Posterior cingulate gyrus (tissue), 11 donors: ENCODE results near the gene BAIAP2L2.
A peak's percentile ranks its signal among the peaks of the same experiment; 100 is the strongest.
"Not testable (repeated sequence)": the region's sequence is repeated elsewhere in the genome, so short reads cannot be mapped to it uniquely, and the experiment has no call there.

ENCODE experiments used
- DNase-seq, 10 donors: peaks; one replicate each; pipeline versions ENCODE4 v3.0.0 to v3.0.0-alpha.2; 2020 to 2021; ENCODE audit warnings: mixed read lengths in 3 of 10
- intact Hi-C: fragments of 100-400 bp; cut with DNase I; formaldehyde crosslinking; loops from one replicate; pipeline ENCODE4 v1.15.1; 2023

BAIAP2L2 gene

DNA sequence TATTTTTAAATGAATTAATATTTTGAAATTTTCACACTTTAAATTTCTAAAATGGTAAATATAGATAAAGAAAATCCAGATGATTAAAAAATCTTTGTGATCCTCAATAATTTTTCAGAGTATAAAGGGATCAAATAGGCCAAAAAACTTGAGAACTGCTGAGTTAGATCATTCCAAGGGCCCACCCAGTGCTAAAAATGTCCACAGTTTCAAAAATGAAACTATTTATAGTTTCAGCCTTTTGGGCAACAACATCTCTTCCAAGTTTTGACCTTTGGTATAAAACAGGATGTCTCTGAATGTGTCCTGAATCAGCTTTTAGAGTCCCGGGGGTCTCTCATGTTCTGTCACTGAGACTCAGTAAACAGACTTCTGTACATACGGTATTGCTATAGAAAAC, 20.9 kb upstream of the BAIAP2L2 start:
- no peak for DNase-seq
- intact Hi-C loops, result no loop called here

- intact Hi-C loops, result no loop called here
Measured at GRCh38 chr22:38129856-38130255, 19.4 kb upstream of the BAIAP2L2 start.

DNA sequence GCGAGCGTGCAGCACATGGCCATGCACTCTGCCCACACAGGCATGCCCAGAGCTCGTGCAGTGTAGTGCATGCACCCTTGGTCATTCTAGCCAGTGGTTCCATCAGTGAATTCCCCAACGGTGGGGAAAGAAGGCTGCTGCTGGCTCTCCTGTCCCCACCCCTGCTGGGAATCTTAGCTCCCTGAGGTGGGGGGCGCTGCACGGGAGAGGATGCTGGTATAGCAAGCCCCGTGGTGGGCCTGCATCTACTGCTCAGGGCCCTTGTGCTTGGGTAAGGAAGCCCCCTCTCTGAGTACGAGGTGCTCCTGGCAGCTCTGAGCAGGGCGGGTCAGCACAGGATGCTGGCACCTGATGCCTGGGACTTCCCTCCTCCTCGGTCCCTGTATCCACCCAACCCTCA, 18.5 kb upstream of the BAIAP2L2 start:
- DNase-seq, result peak in 2 of 10 donors; percentile 35 to 67
- intact Hi-C loops, result no loop called here

More at GRCh38 chr22:38129856-38130255, 19.4 kb upstream of the BAIAP2L2 start:
- peak in 2 of 10 donors; percentile 51 to 69 for DNase-seq

GRCh38 chr22:38127869-38128268, 17.4 kb upstream of the BAIAP2L2 start:
- peak in 1 of 10 donors; percentile 62 for DNase-seq
- intact Hi-C loops, result no loop called here

DNA sequence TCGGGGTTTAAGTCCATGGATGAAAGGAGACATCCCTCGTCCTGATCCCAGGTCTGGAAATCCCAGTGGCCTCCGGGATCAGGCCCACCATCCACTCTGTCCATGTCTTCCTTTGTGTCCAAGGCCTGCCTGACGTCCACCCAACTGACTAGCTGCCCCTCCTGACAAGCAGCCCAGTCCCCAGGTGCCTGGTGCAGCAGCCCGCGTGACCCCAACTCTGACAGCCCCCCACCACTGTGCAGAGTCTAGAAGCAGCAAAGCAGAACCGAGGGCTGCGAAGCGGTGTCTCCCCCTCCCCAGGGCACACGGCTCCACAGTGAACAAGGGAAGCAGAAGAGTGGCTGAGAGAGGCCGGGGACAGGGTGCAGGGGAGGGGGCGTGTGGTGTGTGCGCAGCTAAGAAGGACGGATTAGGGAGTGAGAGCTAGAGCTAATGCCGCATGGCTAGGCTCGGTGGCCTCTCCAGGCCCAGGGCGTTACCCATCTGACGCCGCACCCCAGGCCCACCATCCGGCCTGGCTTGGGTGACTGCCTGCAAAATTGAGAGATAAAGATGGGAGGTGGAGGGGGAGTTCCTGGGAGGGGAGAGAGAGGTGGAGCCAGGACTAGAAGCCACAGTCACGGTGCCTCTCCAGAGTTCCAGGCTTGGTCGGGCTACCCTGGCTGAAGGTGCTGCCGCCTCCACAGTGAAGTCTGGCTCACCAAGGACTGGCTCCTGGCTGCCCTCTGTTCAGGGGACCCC, 16.6 kb upstream of the BAIAP2L2 start:
- intact Hi-C loops, result no loop called here
- peak in 1 of 10 donors; percentile 62 for DNase-seq

DNA sequence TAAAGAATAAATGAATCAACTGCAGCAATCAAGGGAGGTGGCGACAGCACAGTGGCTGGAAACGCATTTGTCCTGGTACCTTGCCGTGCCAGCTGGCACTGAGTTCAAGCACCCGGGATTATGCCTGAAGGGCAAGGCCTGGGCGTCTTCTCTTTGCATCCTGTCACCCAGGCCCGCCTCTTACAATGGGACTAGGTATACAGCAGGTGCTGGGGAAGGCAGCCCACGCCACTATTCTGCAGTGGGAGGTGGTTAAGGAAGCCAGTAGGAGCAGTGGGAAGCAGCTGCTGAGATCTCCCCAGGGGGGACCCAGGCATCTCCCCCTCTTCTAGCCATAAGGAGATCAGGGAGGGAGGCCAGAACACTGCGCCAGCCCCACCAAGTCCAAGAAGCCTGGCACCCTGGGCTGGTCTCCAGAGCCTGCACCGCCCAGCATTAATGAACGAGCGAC, 15.3 kb upstream of the BAIAP2L2 start:
- DNase-seq, result peak in 5 of 10 donors; percentile 25 to 81 (median 42)
- intact Hi-C loops, result no loop called here

- peak in 2 of 10 donors; percentile 10 to 66 for DNase-seq
- intact Hi-C loops, result no loop called here
Measured at GRCh38 chr22:38125038-38125610, 14.6 kb upstream of the BAIAP2L2 start.

GRCh38 chr22:38124236-38124974, 13.9 kb upstream of the BAIAP2L2 start:
- intact Hi-C loops, result no loop called here
- DNase-seq, result no peak

- DNase-seq, result no peak
- intact Hi-C loops, result no loop called here
Measured at GRCh38 chr22:38122616-38123015, 12.1 kb upstream of the BAIAP2L2 start.

- intact Hi-C loops, result no loop called here
- DNase-seq, result peak in 1 of 10 donors; percentile 69
Measured at GRCh38 chr22:38120359-38121110, 10.1 kb upstream of the BAIAP2L2 start.

DNA sequence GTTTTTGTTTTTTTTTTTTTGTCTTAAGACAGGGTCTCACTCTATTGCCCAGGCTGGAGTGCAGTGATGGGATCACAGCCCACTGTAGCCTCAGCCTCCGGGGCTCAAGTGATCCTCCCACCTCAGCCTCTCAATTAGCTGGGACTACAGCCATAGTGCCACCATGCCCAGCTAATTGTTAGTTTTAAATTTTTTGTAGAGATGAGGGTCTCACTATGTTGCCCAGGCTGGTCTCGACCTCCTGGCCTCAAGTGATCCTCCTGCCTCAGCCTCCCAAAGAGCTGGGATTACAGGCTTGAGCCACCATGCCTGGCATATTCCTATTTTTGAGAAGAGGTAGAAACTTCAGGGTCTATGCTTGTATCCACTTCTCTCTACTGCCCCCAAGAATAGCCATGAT, 8.3 kb upstream of the BAIAP2L2 start:
- intact Hi-C loops, result not testable (repeated sequence)
- DNase-seq, result peak in 1 of 10 donors; percentile 21

GRCh38 chr22:38118182-38118581, 7.7 kb upstream of the BAIAP2L2 start:
- no peak for DNase-seq
- intact Hi-C loops, result no loop called here

GRCh38 chr22:38117556-38117955, 7.1 kb upstream of the BAIAP2L2 start:
- intact Hi-C loops, result not testable (repeated sequence)
- DNase-seq, result peak in 1 of 10 donors; percentile 51

DNA sequence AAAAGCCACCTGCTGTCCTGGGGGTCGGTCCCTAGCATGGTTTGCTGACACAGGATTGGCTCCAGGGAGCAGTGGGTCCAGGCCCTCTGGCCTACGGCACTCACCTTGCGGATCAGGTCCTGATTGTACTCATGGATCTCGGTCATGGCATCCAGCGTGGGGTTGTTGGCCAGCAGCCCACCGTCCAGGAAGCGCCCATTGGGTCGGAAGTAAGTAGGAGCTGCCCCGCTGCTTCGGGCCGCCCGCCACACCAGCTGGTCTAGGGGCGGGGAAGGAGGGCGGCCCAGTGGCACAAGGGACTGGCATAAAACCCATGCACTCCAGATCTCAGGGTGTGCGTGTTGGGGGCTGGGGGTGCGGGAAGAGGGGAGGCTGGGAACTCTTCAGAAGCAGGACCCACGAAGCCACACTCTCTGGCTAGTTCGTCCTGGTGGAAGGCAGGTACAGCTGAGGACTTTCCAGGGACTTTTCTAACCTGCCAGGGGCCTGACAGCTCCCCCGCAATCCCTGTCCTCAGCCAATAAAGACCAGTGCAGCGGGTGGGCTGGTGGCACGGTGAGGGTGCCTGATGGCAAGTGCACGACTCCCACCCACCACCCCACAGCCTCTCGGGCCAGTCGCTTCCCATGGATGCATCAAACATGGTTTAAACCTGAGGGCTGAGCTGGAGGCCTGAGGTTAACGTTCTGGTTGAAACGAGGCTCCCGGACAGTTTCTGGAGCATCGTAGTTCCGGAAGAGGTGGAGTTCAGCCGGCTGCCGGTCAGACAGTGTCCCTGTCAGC, 5.1 kb upstream of the BAIAP2L2 start:
- peak in 2 of 10 donors; percentile 70 to 86 for DNase-seq
- intact Hi-C loops, result no loop called here

DNA sequence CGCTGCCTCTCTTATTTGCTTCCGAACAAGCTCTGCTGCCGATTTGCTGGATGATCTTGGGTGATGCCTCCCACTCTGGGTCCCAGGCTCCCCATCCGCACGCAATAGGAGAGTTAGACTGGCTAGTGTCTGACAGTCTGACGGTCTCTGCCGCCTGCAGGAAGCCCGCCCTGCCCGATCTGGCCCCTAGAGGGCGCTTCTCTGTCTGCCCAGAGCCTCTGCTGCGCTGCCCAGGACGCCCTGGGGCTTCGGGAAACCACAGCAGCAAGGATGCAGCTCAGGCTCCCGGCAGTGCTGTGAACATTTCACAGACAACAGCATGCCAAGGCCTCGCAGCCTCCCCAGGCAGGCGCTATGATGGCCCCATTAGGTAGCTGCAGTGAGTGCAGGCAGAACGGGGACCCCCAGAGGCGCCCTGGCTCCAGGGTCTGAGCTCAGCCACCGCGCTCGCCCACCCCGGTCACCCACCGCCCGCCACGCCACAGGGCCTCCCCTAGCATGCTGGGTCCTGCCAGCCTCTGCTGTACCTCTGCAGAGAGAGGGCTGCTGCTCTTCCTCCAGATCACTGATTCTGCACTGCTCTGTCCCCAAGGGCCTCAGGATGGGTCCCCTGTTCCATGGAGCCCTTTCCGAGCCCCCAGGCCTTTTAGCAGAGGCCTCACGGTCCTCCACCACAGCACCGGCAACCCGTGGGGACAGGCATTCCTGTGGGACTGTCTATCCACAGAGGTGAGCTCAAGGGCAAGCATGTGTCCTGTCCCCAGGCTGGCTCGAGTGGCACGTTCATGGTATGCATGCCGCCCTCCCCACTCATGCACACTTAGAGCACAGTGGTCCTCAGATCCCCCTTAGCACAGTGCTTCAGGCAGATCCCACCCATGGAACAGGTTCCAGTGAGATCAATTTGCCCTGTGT, 4.3 kb upstream of the BAIAP2L2 start:
- intact Hi-C loops, result loop anchor here (1.0 kb wide), 1 partner anchor 116 kb away; no protein-coding TSS in a partner anchor
- DNase-seq, result peak; percentile 82 to 99 (median 92)

DNA sequence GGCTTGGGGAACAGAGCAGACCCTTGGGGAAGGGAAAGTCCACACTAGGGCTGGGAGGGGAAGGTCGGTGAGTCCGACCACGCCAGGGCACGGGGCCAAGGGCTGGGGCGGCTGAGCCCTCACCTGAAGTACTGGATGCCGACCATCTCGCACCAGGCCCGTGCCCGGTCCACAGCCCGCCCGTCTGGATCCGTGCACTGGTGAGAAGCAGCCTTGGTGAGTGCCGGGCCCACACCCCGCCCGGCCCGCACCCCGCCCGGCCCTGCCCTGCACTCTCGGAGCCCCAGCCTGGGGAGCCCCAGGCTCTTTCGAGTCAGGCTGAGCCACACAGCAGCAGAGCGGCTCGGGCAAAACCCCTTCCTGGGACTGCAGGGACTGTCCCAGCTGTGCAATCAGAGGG, 1.9 kb upstream of the BAIAP2L2 start:
- DNase-seq, result peak in 2 of 10 donors; percentile 60 to 80
- intact Hi-C loops, result no loop called here

GRCh38 chr22:38111925-38112355, 1.5 kb upstream of the BAIAP2L2 start:
- intact Hi-C loops, result no loop called here

More at GRCh38 chr22:38111925-38112355, 1.5 kb upstream of the BAIAP2L2 start:
- DNase-seq, result no peak
